NOMO-1 treated with dmso at 0.1 percent for 144 hours (cell line): ENCODE data around the gene CBLC.

Experiments
- DNase-seq: peaks from one replicate; lab custom pipeline; 2025; ENCODE audit not compliant: unreplicated experiment; lab: John Stamatoyannopoulos, UW

CBLC gene, protein sequence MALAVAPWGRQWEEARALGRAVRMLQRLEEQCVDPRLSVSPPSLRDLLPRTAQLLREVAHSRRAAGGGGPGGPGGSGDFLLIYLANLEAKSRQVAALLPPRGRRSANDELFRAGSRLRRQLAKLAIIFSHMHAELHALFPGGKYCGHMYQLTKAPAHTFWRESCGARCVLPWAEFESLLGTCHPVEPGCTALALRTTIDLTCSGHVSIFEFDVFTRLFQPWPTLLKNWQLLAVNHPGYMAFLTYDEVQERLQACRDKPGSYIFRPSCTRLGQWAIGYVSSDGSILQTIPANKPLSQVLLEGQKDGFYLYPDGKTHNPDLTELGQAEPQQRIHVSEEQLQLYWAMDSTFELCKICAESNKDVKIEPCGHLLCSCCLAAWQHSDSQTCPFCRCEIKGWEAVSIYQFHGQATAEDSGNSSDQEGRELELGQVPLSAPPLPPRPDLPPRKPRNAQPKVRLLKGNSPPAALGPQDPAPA

DNA sequence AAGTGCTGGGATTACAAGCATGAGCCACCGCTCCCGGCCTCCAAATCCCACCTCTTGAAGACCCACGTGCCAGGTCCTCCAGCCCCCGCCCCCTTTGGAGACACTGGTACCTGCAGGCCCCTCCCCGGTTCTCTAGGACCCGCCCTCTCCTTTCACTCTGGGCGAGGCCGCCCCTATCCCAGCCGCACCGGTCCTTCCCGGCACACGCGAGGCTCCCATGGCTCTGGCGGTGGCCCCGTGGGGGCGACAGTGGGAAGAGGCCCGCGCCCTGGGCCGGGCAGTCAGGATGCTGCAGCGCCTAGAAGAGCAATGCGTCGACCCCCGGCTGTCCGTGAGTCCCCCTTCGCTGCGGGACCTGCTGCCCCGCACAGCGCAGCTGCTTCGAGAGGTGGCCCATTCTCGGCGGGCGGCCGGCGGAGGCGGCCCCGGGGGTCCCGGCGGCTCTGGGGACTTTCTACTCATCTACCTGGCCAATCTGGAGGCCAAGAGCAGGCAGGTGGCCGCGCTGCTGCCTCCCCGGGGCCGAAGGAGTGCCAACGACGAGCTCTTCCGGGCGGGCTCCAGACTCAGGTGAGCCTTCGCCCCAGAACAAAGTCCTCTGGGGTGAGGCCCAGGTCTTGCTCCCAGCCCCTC is at the start of gene CBLC:
Gene CBLC (plus strand): TSS at position 176 of the 633 bp plus-strand sequence. CDS start 42 bp downstream, at position 218.
- no peak for DNase-seq

DNA sequence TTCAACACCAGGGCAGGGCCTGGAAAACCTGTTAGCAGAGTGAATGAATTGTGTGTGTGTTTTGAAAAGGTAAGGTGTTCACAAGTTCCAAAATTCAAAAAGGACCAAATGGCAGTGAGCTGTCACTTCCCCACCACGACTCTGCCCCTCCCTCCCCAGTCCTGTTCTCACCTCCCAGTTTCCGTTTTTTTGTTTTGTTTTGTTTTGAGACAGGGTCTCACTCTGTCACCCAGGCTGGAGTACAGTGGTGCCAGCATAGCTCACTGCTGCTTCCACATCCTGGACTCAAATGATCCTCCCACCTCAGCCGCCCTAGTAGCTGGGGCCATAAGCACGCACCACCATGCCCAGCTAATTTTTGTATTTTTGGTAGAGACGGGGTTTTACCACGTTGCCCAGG is 49.5 kb upstream of the CBLC start:
- DNase-seq, result no peak

DNA sequence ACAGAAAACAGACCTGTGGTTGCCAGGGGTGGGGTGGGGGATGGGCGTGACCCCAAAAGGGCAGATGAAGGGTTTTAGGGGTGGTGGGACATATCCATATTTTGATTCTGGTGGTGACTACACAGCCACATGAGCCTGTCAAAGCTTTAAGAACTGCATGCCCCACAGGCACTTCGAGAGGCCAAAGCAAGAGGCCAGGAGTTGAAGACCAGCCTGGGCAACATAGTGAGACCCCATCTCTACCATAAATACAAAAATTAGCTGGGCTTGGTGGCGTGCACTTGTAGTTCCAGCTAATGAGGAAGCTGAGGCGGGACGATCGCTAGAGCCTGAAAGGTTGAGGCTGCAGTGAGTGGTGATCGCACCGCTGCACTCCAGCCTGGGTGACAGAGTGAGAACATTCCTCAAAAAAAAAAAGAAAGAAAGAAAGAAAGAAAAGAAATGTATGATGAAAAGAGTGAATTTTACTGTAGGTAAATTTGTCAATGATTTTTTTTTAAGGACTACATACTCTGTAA is 48.1 kb upstream of the CBLC start:
- no peak for DNase-seq

DNA sequence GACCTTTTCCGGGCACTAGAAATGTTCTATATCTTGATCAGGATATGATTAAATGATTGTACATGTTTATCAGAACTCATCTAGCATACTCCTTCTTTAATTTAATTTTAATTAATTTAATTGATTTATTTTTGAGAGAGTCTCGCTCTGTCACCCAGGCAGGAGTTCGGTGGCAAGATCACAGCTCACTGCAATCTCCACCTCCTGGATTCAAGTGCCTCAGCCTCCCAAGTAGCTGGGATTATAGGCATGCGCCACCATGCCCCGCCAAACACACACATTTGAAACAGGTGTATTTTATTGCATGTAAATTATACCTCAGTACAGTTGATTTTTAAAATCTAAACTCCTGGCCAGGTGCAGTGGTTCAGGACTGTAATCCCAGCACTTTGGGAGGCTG is 46.6 kb upstream of the CBLC start:
- no peak for DNase-seq

DNA sequence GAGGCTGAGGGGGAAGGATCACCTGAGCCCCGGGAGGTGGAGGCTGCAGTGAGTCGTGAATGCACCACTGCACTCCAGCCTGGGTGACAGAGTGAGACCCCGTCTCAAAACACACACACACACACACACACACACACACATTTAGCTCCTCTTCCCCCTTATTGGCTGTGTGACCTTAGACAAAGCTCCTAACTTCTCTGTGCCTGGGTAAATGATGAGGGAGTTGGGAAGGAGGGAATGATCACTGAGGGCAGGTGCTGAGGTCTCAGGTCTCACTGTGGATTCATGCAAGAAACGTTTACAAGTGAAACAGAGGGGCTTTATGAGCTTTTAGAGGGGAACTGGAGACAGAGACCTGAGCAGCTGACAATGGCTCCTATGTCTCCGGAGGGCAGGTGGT is 46.1 kb upstream of the CBLC start:
- no peak for DNase-seq

DNA sequence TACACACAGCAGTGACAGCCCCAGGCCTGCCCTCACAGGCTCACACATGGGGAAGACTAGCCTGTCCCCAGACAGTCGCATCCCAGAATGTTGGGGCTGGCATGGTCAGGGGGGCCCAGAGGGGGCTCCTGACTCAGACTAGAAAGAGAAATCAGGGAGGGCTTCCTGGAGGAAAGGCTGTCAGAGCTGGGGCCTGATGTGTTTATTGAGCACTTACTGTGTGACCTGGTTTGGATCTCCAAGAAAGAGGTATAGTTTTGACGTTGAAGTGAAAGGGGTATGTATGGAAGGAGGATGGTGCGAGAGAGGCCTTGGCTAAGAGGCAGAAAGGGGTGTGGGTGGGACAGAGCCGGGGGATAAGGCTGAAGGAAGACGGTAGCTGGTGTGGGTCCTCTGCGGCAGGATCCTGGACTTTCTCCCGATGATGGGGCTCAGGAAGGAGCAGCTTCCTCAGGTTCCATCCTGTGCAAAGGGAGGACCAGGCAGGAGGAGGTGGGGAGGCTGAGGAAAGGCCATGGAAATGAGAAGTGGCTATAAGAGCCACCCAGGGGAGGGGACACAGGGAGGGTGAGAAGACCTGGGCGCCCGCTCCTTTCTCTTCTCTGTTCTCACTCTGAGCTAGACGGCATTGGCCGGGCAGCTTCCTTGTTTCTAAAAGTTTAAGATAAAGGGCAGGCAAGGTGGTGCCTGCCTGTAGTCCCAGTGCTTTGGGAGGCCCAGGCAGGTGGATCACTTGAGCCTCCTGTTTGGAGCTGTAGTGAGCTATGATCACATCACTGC is 45.3 kb upstream of the CBLC start:
- no peak for DNase-seq

DNA sequence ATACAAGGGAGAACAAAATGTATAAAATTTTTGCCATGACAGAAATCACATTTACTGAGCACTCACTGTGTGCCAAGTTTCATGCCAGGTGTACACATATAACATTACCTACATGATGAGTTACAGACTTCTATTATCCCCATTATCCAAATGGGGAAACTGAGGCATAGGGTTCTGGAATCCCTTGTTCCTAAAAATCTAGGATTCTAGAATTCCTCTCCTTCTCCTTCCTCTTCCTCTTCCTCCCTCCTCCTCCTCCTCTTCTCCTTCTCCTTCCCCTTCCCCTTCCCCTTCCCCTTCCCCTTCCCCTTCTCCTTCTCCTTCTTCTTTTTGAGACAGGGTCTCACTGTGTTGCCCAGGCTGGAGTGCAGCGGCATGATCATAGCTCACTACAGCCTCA is 43.3 kb upstream of the CBLC start:
- DNase-seq, result no peak

DNA sequence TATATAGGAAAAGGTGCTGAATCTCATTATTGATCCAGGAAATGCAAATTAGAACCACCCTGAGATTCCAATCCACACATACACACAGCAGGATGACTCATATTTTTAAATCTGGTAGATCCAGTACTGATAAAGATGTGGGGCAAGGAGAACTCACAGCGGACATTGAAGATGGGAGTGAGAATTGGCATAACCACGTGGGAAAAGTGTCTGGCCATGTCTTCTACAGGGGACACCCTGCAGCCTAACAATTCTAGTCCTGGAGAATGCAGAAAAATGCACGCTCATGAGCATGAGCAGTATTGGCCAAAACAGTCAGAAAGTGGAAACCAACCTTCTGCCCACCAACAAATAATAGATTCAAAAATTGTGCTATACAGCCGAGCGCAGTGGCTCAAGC is 42.7 kb upstream of the CBLC start:
- DNase-seq, result no peak

DNA sequence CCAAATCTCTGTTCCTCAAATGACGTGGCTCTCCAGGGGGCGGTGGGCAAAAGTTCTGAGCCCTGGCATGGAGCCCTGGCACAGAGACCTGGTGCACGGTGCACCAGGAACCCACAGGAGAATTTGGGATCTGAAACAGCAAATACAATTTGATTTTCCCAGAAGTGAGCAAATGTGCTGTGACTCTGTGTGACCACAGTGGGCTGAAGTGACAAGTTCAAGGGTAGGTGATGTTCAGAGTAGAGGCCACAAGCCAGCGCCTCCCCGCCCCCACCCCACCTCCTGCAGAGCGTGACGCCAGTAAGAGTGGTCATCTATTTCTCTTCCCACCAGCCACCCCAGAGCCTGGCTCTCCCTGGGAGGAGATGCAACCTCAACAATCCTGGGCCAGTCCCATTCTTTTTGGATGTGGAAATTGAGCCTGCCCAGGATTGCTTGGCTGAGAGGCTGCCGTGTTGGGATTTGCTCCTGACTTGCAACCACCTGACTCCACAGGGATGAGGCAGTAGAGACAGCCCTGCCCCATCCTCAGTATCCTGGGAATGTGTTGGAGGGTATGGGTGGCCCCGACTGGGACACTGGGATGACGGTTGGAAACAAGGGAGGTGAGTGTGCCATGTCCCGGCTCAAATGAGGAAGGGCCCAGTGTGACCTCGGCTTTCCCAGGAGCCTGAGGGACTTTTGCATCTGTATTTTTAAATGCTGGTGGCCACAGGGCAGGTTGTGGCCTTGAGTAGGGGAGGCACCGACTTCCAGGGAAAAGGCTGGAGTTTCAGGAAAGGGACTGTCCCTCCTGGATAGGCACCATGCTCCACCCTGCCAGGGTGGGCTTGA is 40.2 kb upstream of the CBLC start:
- no peak for DNase-seq

DNA sequence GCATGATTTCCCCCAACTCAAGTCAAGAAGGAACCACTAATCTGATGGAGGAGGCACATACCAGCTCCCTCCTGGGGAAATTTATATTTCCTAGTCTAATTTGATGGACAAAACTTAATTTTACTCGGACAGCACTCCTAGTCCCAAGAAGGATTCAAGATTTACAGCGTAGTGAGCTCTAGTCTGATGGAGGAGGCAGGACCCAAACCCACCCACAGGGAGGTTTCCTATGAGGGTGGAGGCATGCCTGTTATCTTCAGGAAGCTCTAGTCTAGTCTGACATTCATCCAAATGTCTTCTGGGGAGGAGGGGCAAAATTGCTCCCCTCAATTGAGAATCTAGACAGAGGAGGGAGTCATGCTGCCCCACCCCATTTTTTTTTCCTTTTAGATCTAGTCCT is 39.6 kb upstream of the CBLC start:
- no peak for DNase-seq

DNA sequence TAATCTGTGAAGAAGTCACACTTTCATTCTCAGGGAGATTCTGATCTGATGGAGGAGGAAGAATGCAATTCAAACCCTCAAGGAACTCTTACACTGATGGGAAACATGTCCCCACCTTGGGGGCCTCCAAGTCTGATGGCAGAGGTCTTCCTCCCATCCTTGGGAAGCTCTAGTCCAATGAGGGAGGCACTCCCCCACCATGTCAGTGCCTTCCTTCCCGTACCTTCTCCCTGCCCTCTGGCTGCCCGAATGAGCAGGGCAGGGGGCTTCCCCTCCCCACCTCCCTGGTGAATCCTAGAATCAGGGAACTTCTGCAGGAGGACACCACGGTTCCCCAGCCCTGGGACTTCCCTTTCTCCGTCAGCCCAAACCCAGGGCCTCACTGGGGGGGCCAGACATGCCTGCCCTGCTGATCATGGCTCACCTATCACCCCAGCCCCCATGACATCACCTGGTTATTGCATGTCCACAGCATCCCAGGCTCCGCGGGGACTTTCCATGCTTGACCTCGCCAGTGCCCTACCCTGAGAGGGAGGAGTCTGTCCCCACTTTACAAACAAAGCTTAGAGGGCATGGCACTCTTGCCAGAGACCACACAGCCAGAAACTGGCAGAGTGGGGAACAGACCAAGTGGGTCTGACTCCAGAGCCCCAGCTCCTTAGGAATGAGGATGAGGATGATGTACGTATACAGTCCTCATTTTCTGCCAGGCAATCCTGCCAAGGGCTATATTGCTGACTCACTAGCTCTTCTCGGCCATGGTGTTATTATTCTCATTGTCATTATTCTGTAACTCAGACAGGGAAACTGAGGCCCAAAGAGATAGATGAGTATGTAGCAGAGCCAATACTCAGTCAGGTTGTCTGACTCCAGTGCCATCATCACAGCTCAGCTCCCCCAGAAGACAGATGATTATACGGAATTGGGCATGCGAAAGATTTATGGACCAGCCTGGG is 38.8 kb upstream of the CBLC start:
- no peak for DNase-seq

DNA sequence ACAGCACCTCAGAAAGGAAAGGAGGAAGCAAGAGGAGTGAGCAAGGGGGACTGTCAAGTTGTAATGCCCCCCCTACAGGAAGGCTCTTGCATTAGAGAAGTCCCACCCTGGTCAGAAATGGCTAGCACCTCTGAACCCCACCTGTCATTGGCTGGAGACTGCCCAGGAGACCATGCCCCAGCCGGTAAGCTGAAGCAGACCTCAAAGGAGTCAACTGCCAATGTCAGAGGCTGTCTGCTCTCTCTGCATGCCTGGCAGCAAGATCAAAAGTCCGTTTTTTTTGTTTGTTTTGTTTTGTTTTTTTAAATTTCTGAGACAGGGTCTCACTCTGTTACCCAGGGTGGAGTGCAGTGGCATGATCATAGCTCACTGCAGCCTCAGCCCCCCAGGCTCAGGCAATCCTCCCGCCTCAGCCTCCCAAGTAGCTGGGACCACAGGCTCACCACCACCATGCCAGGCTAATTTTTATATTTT is 37.3 kb upstream of the CBLC start:
- no peak for DNase-seq

DNA sequence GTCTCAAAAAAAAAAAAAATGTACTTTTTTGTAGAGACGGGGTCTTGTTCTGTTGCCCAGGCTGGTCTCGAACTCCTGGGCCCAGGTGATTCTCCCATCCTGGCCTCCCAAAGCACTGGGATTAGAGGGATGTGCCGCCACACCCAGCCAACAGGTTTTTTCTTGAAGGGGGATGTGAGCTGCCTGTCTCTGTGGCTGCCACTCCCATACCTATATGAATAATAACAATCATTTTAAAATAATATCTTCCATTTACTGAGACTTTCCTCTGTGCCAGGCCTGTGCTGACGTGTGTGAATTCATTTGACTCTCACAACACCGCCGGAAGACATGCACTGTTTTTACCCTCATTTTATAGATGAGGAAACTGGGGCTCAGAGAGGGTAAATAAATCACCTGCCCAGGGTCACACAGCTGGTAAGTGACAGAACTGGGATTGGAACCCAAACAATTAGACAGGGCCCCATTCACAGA is 36.4 kb upstream of the CBLC start:
- DNase-seq, result no peak

DNA sequence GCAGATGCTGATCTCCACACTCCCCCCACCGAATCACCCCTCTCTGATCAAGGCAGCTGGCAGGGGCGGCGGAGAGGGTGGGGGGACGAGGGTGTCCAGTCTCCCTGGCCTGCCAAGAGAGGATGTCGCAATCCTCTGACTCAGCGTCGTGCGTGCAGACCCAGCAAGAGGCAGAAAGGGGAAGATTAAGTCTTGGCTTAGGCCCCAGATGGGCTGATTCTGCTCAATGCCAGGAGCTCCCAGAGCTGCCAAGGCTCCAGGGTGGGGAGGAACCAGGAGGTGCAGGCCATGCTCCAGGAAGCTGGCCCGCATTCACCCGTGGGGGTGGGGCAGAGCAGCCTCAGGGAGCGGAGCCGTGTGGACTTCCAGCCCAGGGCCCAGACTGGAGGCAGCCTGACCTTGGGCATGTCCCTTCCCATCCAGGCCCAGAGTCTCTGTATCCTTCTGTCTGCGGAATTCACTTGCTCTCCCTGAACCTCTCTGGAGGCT is 35.8 kb upstream of the CBLC start:
- peak; percentile 92 for DNase-seq

DNA sequence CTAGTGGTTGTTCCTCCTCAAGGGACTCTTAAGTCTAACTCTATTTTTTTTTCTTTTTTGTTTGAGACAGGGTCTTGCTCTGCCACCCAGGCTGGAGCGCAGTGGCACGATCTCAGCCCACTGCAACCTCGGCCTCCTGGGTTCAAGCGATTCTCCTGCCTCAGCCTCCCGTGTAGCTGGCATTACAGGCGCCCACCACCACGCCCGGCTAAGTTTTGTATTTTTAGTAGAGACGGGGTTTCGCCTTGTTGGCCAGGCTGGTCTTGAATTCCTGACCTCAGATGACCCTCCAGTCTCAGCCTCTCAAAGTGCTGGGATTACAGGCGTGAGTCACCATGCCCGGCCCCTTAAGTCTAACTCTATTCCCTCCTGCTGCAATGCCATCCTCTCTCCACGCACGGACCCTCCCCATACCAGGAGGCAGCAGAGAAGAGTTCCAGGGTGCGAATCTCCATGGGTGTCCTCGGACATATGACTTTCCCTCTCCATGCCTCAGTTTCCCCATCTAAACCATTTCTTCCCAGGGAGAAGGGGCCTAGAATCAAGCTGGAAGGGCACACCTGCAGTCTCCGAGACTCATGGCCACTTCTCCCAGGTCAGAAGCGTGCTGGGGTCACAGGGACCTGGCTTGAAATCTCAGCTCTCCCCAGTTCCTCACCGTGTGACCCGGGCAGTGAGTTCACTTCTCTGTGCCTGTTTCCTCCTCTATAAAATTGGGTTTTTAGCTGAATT is 35.2 kb upstream of the CBLC start:
- DNase-seq, result no peak

DNA sequence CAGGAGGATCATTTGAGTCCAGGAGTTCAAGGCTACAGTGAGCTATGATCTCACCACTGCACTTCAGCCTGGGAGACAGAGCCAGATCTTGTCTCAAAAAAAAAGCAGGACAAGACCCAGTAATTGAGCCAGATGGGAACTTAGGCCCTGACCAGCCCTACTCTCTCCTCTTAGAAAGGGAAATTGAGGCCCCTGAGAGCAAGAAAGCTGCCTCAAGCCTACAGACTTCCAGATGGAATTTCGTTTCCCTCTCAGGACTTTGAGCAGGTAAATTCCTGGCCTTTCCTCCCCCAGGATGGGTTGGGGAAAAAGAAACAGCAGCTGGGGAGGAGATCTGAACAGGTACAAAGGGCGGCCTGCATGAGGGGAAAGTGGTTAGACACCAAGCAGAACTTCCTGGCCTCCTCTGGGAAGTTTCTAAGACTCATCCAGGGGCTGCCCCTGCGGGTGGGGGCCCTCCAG is 32.8 kb upstream of the CBLC start:
- DNase-seq, result no peak

DNA sequence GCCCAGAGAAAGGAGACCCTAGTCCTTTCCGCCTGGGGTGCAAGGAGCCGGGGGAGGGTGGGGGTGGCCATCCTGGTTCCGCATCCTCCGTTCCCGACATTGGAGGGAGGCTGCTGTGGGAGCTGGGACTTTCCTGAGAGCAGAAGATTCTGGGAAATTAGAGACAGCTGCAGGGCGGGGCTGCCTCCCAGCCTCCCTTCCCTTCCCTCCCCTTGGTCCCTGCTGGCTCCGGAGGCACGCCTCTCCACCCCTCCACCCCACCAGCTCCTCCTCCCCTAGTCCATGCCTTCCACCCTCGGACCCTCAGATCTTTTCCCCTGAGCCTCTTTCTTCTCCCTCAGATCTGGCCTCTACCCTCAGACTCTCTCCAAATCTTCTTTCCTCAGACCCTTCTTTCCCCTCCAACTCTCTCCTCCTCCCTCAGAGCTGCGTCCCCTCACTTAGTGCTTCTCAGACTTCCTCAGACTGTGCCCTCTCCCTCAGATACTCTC is 32.3 kb upstream of the CBLC start:
- DNase-seq, result no peak
